ENCODE results near the gene PEDS1. TPM values are rescaled to one million over a fixed set of nuclear protein-coding genes. Genes with fewer than 3 reads are reported as not detected.

Gene PEDS1
- total and polyA plus RNA-seq, 2 of the 8 experiments (the other 6 are each of a cell fraction or from before 2014, with no cell fraction given), result 28.9 to 75.9 TPM

DNA sequence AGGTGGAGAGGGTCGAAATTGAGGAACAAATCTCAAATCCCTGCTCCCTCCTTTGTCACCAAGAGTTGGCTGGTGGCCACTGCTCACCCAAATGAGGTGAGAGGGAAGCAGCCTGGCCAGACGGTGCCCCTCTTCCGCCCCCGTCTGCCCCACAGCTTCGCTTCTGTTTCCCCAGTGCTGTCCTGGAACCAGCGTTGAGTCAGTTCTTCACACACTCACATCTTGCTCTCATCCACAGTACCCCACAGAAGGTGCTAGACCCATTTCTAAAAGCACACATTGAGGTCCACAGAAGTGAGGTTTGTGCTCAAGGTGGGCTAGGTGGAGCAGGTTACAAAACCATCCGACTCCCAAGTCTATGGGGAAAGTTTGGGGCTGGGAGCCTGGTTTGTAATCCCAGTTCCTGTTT, 40.9 kb upstream of the PEDS1 start (continued):
- TF ChIP-seq, protein P1, sequence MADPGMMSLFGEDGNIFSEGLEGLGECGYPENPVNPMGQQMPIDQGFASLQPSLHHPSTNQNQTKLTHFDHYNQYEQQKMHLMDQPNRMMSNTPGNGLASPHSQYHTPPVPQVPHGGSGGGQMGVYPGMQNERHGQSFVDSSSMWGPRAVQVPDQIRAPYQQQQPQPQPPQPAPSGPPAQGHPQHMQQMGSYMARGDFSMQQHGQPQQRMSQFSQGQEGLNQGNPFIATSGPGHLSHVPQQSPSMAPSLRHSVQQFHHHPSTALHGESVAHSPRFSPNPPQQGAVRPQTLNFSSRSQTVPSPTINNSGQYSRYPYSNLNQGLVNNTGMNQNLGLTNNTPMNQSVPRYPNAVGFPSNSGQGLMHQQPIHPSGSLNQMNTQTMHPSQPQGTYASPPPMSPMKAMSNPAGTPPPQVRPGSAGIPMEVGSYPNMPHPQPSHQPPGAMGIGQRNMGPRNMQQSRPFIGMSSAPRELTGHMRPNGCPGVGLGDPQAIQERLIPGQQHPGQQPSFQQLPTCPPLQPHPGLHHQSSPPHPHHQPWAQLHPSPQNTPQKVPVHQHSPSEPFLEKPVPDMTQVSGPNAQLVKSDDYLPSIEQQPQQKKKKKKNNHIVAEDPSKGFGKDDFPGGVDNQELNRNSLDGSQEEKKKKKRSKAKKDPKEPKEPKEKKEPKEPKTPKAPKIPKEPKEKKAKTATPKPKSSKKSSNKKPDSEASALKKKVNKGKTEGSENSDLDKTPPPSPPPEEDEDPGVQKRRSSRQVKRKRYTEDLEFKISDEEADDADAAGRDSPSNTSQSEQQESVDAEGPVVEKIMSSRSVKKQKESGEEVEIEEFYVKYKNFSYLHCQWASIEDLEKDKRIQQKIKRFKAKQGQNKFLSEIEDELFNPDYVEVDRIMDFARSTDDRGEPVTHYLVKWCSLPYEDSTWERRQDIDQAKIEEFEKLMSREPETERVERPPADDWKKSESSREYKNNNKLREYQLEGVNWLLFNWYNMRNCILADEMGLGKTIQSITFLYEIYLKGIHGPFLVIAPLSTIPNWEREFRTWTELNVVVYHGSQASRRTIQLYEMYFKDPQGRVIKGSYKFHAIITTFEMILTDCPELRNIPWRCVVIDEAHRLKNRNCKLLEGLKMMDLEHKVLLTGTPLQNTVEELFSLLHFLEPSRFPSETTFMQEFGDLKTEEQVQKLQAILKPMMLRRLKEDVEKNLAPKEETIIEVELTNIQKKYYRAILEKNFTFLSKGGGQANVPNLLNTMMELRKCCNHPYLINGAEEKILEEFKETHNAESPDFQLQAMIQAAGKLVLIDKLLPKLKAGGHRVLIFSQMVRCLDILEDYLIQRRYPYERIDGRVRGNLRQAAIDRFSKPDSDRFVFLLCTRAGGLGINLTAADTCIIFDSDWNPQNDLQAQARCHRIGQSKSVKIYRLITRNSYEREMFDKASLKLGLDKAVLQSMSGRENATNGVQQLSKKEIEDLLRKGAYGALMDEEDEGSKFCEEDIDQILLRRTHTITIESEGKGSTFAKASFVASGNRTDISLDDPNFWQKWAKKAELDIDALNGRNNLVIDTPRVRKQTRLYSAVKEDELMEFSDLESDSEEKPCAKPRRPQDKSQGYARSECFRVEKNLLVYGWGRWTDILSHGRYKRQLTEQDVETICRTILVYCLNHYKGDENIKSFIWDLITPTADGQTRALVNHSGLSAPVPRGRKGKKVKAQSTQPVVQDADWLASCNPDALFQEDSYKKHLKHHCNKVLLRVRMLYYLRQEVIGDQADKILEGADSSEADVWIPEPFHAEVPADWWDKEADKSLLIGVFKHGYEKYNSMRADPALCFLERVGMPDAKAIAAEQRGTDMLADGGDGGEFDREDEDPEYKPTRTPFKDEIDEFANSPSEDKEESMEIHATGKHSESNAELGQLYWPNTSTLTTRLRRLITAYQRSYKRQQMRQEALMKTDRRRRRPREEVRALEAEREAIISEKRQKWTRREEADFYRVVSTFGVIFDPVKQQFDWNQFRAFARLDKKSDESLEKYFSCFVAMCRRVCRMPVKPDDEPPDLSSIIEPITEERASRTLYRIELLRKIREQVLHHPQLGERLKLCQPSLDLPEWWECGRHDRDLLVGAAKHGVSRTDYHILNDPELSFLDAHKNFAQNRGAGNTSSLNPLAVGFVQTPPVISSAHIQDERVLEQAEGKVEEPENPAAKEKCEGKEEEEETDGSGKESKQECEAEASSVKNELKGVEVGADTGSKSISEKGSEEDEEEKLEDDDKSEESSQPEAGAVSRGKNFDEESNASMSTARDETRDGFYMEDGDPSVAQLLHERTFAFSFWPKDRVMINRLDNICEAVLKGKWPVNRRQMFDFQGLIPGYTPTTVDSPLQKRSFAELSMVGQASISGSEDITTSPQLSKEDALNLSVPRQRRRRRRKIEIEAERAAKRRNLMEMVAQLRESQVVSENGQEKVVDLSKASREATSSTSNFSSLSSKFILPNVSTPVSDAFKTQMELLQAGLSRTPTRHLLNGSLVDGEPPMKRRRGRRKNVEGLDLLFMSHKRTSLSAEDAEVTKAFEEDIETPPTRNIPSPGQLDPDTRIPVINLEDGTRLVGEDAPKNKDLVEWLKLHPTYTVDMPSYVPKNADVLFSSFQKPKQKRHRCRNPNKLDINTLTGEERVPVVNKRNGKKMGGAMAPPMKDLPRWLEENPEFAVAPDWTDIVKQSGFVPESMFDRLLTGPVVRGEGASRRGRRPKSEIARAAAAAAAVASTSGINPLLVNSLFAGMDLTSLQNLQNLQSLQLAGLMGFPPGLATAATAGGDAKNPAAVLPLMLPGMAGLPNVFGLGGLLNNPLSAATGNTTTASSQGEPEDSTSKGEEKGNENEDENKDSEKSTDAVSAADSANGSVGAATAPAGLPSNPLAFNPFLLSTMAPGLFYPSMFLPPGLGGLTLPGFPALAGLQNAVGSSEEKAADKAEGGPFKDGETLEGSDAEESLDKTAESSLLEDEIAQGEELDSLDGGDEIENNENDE (IDR thresholded peaks at IDR 0.05; ENCODE audit: insufficient replicate concordance, low read length), result no peak
- TF ChIP-seq EGR1 (IDR thresholded peaks at IDR 0.05; ENCODE audit: borderline replicate concordance, low read depth, low read length), result no peak
